Measurements from ENCODE around the gene UPK3BL1. TPM values are rescaled to one million over a fixed set of nuclear protein-coding genes. Genes with fewer than 3 reads are reported as not detected.
"Not testable (repeated sequence)": the region's sequence is repeated elsewhere in the genome, so short reads cannot be mapped to it uniquely, and the experiment has no call there.

Gene UPK3BL1
- total RNA-seq, 3 donors from 2014 or later = 11.8 to 31.3 (median 22.0) TPM

DNA sequence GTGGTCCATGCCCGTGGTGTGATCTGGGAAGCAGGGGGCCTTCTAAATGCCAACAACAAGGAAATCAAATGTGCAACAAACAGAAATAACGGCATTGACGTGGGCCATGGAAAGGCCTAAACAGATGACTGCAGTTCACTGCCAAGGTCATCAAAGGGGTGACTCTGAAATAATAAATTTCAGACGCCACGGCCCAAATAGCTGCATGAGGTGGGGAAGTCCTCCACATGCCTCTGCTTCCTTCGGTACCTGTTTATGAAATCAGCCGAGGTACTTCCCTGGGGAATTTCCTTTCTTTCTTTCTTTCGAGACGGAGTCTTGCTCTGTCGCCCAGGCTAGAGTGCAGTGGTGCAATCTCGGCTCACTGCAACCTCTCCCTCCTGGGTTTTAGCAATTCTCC, 22.2 kb upstream of the UPK3BL1 start:
- H3K27me3 ChIP-seq; H3K4me1 ChIP-seq; intact Hi-C loops (cut with DNase I; ENCODE audit: low total_unique reads); H3K36me3 ChIP-seq; H3K9me3 ChIP-seq; H3K27ac ChIP-seq; H3K4me3 ChIP-seq; DNase-seq (ENCODE audit: low spot score in 2 of 2): not testable (repeated sequence)

DNA sequence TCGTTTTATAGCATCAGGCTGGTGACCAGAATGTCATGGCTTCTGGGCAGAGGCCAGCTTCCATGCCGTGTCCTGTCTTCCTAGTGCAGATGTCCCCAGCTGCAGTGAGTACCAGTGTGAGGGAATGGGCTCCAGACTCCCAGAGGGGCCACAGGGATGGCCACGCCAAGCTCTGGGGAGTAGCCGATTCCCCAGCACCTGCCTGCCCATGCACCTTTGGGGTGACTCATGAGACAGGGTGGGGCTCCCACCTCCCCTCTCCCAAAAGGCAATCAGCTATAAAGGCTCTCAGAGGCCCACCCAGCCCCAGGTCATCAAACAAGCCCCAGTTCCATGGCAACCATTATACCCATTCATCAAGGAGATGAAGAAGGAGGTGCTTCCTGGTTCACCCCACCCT, 7.3 kb upstream of the UPK3BL1 start, which contains the start of gene SPDYE2B:
SPDYE2B (plus strand) TSS at position 396 of the 400 bp plus-strand sequence. CDS start 2,030 bp downstream, outside the sequence.
- intact Hi-C loops (cut with DNase I; ENCODE audit: low total_unique reads); H3K9me3 ChIP-seq; H3K27ac ChIP-seq; H3K36me3 ChIP-seq; H3K27me3 ChIP-seq; H3K4me1 ChIP-seq; H3K4me3 ChIP-seq; DNase-seq (ENCODE audit: low spot score in 2 of 2): not testable (repeated sequence)

DNA sequence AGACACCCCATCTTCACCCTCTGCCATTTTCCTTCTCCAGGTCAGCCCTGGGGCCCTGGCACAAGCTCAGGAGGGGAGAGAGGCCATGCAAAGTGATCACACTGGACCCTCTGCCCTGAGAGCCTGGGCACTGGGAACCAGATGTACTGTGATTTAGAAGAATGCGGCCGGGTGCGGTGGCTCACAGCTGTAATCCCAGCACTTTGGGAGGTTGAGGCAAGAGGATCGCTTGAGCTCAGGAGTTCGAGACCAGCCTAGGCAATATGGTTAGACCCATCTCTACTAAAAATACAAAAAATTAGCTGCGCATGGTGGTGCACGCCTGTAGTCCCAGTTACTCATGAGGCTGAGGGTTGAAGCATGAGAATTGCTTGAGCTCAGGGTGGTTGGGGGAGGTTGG, 5.2 kb upstream of the UPK3BL1 start:
- H3K27ac ChIP-seq; H3K4me3 ChIP-seq; H3K4me1 ChIP-seq; H3K36me3 ChIP-seq; DNase-seq (ENCODE audit: low spot score in 2 of 2); H3K9me3 ChIP-seq; H3K27me3 ChIP-seq; intact Hi-C loops (cut with DNase I; ENCODE audit: low total_unique reads): not testable (repeated sequence)

DNA sequence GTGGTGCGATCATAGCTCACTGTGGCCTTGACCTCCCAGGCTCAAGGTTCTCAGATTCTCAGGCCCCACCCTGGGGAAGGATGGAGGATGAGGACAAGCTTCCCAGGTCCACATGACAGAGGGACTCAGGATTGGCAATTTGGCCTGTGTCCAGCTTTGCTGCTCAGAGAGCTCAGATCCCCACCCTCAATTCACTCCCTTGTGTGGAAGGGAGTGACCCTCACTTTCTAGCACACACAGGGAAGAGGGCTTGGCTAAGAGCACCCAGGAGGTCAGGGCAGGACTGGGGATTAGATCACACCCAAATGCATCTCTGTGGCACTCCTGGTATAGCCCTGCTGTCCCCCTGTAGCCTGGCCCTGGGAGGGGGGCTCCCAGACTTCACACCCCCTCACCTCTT, 813 bp upstream of the UPK3BL1 start:
- H3K4me3 ChIP-seq; H3K27ac ChIP-seq; H3K9me3 ChIP-seq; H3K36me3 ChIP-seq; H3K27me3 ChIP-seq; H3K4me1 ChIP-seq; intact Hi-C loops (cut with DNase I; ENCODE audit: low total_unique reads); DNase-seq (ENCODE audit: low spot score in 2 of 2): not testable (repeated sequence)

DNA sequence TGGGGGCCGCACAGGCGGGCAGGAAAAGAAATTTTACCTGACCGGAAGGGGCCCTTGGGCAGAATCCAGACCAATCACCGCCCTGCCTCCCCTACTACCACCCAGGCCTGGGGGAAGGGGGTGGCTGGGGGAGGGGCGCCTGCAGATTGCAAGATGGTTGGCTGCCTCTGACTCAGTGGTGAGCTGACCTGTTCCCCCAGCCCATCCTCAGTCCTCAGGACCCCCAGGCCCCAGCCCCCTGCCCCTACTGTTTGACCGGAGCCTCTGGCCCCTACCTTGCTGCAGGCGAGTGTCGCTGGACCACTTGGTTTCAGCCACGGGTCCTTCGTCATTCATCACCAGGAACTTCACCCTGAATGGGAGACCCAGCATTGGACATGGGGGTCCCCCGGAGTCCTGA, 3.7 kb downstream of the UPK3BL1 start:
- H3K9me3 ChIP-seq; H3K27me3 ChIP-seq; H3K36me3 ChIP-seq; H3K4me1 ChIP-seq; H3K4me3 ChIP-seq; H3K27ac ChIP-seq; intact Hi-C loops (cut with DNase I; ENCODE audit: low total_unique reads): not testable (repeated sequence)
- DNase-seq (ENCODE audit: low spot score in 2 of 2) = peak; percentile 12 to 13

DNA sequence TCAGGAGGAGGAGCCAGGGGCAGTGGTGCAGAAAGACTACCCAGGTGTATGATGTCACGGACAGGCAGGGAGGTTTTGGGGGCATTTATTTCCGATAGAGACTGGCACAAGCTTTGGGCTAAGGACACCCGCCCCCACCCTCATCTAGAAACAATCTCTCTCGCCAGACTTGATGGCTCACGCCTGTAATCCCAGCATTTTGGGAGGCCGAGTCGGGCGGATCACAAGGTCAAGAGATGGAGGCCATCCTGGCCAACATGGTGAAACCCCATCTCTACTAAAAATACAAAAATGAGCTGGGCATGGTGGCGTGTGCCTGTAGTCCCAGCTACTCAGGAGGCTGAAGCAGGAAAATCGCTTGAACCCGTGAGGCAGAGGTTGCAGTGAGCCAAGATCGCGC, 5.6 kb downstream of the UPK3BL1 start:
- DNase-seq (ENCODE audit: low spot score in 2 of 2) = peak in 1 of 2 donors; percentile 40
- H3K27ac ChIP-seq; H3K9me3 ChIP-seq; H3K4me1 ChIP-seq; H3K27me3 ChIP-seq; intact Hi-C loops (cut with DNase I; ENCODE audit: low total_unique reads); H3K36me3 ChIP-seq; H3K4me3 ChIP-seq: not testable (repeated sequence)

DNA sequence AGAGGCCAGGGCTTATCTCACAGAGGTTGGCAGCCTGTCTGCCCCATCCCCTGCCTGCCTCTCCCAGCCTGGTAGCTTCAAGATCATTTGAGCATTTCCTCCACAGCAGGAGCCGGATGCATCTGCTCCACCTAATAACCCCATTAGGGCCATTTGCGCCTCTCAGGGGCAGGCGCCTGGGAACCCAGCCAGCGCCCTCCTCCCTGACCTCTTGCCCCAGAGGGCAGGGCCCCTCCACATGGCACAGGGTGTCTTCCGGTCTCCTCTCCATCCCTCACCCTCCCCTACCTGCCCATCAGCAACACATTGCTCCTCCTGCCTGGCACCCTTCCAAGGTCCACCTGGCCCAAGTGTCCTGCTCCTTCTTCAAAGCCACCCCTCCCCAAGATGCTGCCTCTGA, 7.2 kb downstream of the UPK3BL1 start:
- H3K4me3 ChIP-seq; H3K27me3 ChIP-seq; DNase-seq (ENCODE audit: low spot score in 2 of 2); H3K36me3 ChIP-seq; H3K4me1 ChIP-seq; H3K9me3 ChIP-seq; intact Hi-C loops (cut with DNase I; ENCODE audit: low total_unique reads); H3K27ac ChIP-seq: not testable (repeated sequence)

DNA sequence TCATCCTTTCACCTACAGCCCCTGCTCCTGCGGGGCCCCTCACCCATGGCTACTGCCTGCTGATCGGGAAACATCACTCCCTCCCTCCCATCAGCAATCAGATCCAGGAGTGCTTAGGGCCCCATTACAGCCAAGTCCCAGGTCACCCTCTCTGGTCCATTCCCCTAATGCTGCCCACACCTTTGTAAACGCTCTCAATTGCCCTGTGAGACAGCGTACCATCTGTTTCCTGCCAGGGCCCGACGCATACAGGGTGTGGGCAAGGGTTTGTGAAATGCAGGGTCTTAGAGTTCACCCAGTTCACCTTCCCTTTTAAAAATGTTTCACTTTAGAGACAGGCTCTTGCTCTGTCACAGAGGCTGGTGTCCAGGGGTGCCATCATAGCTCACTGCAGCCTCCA, 8.3 kb downstream of the UPK3BL1 start:
- H3K4me1 ChIP-seq; DNase-seq (ENCODE audit: low spot score in 2 of 2); H3K36me3 ChIP-seq; H3K4me3 ChIP-seq; H3K27me3 ChIP-seq; H3K27ac ChIP-seq; intact Hi-C loops (cut with DNase I; ENCODE audit: low total_unique reads); H3K9me3 ChIP-seq: not testable (repeated sequence)

DNA sequence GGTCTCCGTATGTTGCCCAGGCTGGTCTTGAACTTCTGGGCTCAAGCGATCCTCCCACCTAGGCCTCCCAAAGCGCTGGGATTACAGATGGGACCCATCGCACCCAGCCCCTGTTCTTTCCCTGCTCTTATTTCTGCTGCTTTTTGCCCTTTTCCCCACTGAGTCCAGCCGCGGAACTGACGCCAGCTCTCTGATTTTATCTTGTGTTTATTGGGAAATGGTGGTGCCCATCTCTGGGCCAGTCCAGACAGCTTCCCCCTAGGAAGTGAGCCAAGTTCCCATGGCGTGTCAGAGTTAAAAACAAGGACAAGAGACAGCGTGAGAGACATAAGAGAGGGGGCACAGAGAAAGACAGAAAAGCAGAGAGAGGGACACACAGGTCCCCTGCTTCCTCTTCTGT, 12.0 kb downstream of the UPK3BL1 start:
- H3K4me1 ChIP-seq; H3K4me3 ChIP-seq; H3K27me3 ChIP-seq; H3K27ac ChIP-seq; intact Hi-C loops (cut with DNase I; ENCODE audit: low total_unique reads); H3K36me3 ChIP-seq; H3K9me3 ChIP-seq: not testable (repeated sequence)
- DNase-seq (ENCODE audit: low spot score in 2 of 2) = peak; percentile 13 to 33

DNA sequence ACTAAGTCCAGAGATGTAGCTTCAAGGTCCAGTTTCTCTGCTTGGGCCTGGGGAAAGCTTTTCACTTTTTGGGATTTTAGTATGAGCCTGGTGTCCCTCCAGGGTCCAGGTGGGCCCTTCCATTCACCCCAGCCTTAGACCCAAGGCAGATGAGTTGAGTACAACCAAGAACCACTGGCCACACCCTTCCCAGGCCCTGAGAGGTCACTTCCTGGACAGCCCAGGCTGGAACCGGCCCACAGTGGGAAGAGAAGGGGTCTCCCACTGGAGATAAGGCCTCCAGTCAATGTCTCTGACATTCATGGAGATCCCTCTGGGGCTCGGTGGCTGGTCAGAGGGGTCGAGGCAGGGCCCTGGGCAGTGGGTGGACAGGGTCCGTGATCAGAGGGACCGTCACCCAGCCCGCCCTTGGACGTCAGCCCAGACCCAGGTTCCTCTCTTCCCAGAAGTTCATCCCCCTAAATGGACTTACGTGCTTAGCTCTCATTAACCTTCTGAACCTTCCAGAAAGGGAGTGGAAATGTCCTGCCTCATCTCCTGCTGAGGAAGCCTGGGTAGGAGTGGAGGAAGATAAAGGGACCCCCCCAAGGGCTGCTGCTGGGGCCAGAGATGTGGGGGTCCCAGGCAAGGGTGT, 15.2 kb downstream of the UPK3BL1 start:
- H3K4me3 ChIP-seq; H3K27ac ChIP-seq; intact Hi-C loops (cut with DNase I; ENCODE audit: low total_unique reads); DNase-seq (ENCODE audit: low spot score in 2 of 2); H3K36me3 ChIP-seq; H3K27me3 ChIP-seq; H3K4me1 ChIP-seq; H3K9me3 ChIP-seq: not testable (repeated sequence)

DNA sequence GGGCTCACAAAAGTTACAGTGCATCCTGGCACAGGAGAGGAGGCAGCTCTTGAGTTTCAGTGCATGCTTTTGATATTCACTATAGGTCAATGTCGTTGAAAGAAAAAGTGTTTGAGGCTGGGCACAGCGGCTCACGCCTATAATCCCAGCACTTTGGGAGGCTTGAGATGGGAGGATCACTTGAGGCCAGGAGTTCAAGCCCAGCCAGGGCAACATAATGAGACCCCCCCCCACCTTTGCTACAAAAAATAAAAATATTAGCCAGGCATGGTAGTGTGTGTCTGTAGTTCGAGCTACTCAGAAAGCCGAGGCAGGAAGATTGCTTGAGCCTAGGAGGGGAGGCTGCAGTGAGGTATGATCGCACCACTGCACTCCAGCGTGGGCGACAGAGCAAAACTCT, 24.5 kb downstream of the UPK3BL1 start:
- intact Hi-C loops (cut with DNase I; ENCODE audit: low total_unique reads); H3K27ac ChIP-seq; H3K4me1 ChIP-seq; H3K36me3 ChIP-seq; H3K4me3 ChIP-seq; H3K27me3 ChIP-seq; H3K9me3 ChIP-seq: not testable (repeated sequence)
- peak in 1 of 2 donors; percentile 15 for DNase-seq (ENCODE audit: low spot score in 2 of 2)

DNA sequence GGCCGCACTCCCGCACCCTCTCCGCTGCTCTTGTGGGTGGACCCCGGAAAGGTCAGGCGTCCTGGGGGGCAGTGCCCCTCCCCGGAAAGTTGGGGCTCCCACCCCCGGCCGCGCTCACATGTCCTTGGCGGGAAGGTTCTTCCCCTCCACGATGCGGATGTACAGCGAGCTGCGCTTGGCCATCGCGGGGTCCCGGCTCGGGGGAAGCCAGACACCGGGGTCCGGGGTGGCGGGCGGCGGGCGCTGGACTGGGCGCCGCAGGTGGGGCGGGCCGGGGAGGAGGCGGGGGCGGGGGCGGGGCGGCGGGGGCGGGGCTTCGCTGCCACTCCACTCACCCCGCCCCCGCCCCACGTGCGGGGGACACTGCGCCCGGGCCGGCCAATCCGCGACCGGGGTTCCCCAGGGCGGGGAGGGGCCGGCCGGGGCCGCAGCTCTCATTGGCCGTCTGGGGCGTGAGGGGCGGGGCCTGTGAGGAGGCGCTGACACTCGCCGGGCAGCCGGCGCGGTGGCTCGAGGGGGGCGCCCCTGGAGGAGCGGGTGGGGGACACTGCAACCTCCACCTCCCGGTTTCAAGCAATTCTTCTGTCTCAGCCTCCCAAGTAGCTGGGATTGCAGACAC, 26.0 kb downstream of the UPK3BL1 start, which contains the start of gene RASA4:
RASA4 (minus strand) TSS at position 250 of the 619 bp plus-strand sequence; CDS start at position 183, 67 bp downstream.
- H3K27me3 ChIP-seq; intact Hi-C loops (cut with DNase I; ENCODE audit: low total_unique reads); H3K27ac ChIP-seq; H3K4me1 ChIP-seq; H3K36me3 ChIP-seq; H3K9me3 ChIP-seq: not testable (repeated sequence)
- peak in 1 of 2 donors; percentile 30 for DNase-seq (ENCODE audit: low spot score in 2 of 2)
- H3K4me3 ChIP-seq = peak within 1 kb of the TSS; percentile 40 to 68 (median 50)

DNA sequence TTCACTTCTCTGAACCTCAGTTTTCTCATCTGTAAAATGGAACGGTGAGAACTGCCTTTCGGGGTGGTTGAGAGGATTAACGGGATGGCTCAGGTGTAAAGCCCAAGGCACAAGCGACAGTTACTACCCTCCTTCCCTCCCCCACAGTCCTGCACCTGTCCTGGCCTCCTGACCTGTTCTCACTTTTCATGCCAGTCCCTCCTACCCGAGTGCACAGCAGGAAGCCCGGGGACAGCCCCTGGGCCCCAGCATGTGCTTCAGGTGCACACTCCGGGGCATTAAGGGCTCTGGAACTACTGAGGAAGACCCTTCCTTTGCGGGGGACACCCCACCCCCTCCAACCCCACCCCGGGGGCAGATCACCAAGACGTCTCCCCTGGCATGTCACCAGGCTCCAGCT, 26.7 kb downstream of the UPK3BL1 start:
- DNase-seq (ENCODE audit: low spot score in 2 of 2); H3K27me3 ChIP-seq; H3K36me3 ChIP-seq; H3K4me3 ChIP-seq; H3K27ac ChIP-seq; H3K4me1 ChIP-seq; intact Hi-C loops (cut with DNase I; ENCODE audit: low total_unique reads); H3K9me3 ChIP-seq: not testable (repeated sequence)

DNA sequence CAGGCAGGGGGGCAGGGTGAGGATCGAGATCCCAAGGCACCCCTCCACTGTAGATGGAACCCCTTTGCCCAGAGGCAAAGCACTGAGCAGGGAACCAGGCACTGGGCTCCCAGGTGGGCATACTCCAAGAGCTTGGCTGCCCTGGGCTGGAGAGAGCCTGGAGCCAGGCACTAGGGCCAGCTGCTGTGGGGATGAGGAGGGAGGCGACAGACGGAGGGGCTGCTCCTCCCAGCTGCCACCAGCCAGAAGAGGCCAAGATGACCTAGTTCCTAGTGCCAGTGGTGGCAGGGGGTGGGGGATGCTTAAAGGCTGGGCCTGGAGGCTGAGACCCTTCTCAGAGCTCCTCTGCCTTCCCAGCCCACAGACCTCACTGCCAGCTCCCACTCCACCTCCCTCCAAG, 27.7 kb downstream of the UPK3BL1 start:
- intact Hi-C loops (cut with DNase I; ENCODE audit: low total_unique reads) = not testable (repeated sequence)

More for the DNA sequence above, 27.7 kb downstream of the UPK3BL1 start:
- H3K27ac ChIP-seq; H3K27me3 ChIP-seq; H3K36me3 ChIP-seq; DNase-seq (ENCODE audit: low spot score in 2 of 2); H3K4me1 ChIP-seq; H3K4me3 ChIP-seq; H3K9me3 ChIP-seq: not testable (repeated sequence)
